ENCODE results near the gene SLCO3A1. TPM values are rescaled to one million over a fixed set of nuclear protein-coding genes. Genes with fewer than 3 reads are reported as not detected.

Gene SLCO3A1
- total RNA-seq, 1 experiment from 2014 or later = 37.8 TPM

GRCh38 chr15:91913560-91913959, 60.1 kb downstream of the SLCO3A1 start:
- TF ChIP-seq CTCF (conservative IDR thresholded peaks at IDR 0.05) (no peak), EZH2 (IDR thresholded peaks at IDR 0.05; ENCODE audit: low read depth) (no peak)
- no peaks in the 10 kb centered on the region for H3F3A ChIP-seq (ENCODE audit: insufficient read depth, low read depth)
- POLR2A ChIA-PET (ENCODE audit: unreplicated experiment) = no interaction called here
- no peak overlapping the region for H3K4me3 ChIP-seq
- H3K27me3 ChIP-seq (ENCODE audit: insufficient read depth, low read depth) = no peaks in the 10 kb centered on the region
- intact Hi-C loops (cut with micrococcal nuclease; ENCODE audit: unreplicated experiment) = no loop called here
- CTCF ChIA-PET = no interaction called here
- H3K9me2 ChIP-seq (ENCODE audit: insufficient read depth) = no peaks in the 10 kb centered on the region
- no peaks in the 10 kb centered on the region for H4K20me1 ChIP-seq (ENCODE audit: insufficient read depth)
- no peak for DNase-seq
- H2AFZ ChIP-seq = no peak overlapping the region
- no peaks in the 10 kb centered on the region for H3K9me3 ChIP-seq (ENCODE audit: insufficient read depth, low read depth)
- no peaks in the 10 kb centered on the region for H3K36me3 ChIP-seq (ENCODE audit: low read depth)
- H3K4me2 ChIP-seq = no peak overlapping the region
- no TSS peak for BruUV-seq (replicated peaks)
- H3K27ac ChIP-seq = no peak overlapping the region
- 0 out of 2 replicates have a peak, but pooled peaks cover 8% of the 10 kb centered on the region for H3K79me2 ChIP-seq (ENCODE audit: low read depth)
- no peaks in the 10 kb centered on the region for H3K4me1 ChIP-seq (replicated peaks; ENCODE audit: insufficient read depth)

GRCh38 chr15:91915576-91915975, 62.1 kb downstream of the SLCO3A1 start:
- no peak overlapping the region for H3K4me2 ChIP-seq
- DNase-seq = no peak
- no peak overlapping the region for H3K27ac ChIP-seq
- no peak for TF ChIP-seq CTCF (conservative IDR thresholded peaks at IDR 0.05)
- H3K9me2 ChIP-seq (ENCODE audit: insufficient read depth) = no peaks in the 10 kb centered on the region
- no peak overlapping the region for H3K4me3 ChIP-seq
- POLR2A ChIA-PET (ENCODE audit: unreplicated experiment) = no interaction called here
- CTCF ChIA-PET = no interaction called here
- H4K20me1 ChIP-seq (ENCODE audit: insufficient read depth) = no peaks in the 10 kb centered on the region
- H3F3A ChIP-seq (ENCODE audit: insufficient read depth, low read depth) = no peaks in the 10 kb centered on the region
- H3K9me3 ChIP-seq (ENCODE audit: insufficient read depth, low read depth) = no peaks in the 10 kb centered on the region
- H3K79me2 ChIP-seq (ENCODE audit: low read depth) = peaks cover 21% of the 10 kb centered on the region; the same call in 1 of the 2 replicates
- H2AFZ ChIP-seq = no peak overlapping the region
- no peaks in the 10 kb centered on the region for H3K36me3 ChIP-seq (ENCODE audit: low read depth)
- no peaks in the 10 kb centered on the region for H3K4me1 ChIP-seq (replicated peaks; ENCODE audit: insufficient read depth)
- BruUV-seq (replicated peaks) = no TSS peak
- intact Hi-C loops (cut with micrococcal nuclease; ENCODE audit: unreplicated experiment) = no loop called here
- no peaks in the 10 kb centered on the region for H3K27me3 ChIP-seq (ENCODE audit: insufficient read depth, low read depth)

GRCh38 chr15:91916051-91916450, 62.5 kb downstream of the SLCO3A1 start:
- Histone ChIP-seq H3K79me2 (ENCODE audit: low read depth) (peaks cover 23% of the 10 kb centered on the region; the same call in 1 of the 2 replicates), H3K4me1 (replicated peaks; ENCODE audit: insufficient read depth) (peaks cover under 1% of the 10 kb centered on the region; the same call in 1 of the 2 replicates), H3K9me3 (ENCODE audit: insufficient read depth, low read depth) (no peaks in the 10 kb centered on the region), H4K20me1 (ENCODE audit: insufficient read depth) (no peaks in the 10 kb centered on the region), H3K9me2 (ENCODE audit: insufficient read depth) (no peaks in the 10 kb centered on the region), H3K27ac (no peak overlapping the region), H2AFZ (no peak overlapping the region), H3K27me3 (ENCODE audit: insufficient read depth, low read depth) (no peaks in the 10 kb centered on the region), H3K4me2 (no peak overlapping the region), H3F3A (ENCODE audit: insufficient read depth, low read depth) (no peaks in the 10 kb centered on the region), H3K36me3 (ENCODE audit: low read depth) (no peaks in the 10 kb centered on the region), H3K4me3 (no peak overlapping the region)
- ChIA-PET CTCF (no interaction called here), POLR2A (ENCODE audit: unreplicated experiment) (no interaction called here)
- TF ChIP-seq CTCF (conservative IDR thresholded peaks at IDR 0.05) (no peak), EZH2 (IDR thresholded peaks at IDR 0.05; ENCODE audit: low read depth) (no peak)
- no peak for DNase-seq
- no TSS peak for BruUV-seq (replicated peaks)
- intact Hi-C loops (cut with micrococcal nuclease; ENCODE audit: unreplicated experiment) = no loop called here

Data from PC-9 (cell line).